ENCODE measurements around the gene ZNF436. TPM values are rescaled to one million over a fixed set of nuclear protein-coding genes. Genes with fewer than 3 reads are reported as not detected.

The ZNF436 gene
- total and polyA plus RNA-seq, 2 donors (not counting 3 experiments of a cell fraction or from before 2014, with no cell fraction given), result 6.5 to 14.0 TPM

DNA sequence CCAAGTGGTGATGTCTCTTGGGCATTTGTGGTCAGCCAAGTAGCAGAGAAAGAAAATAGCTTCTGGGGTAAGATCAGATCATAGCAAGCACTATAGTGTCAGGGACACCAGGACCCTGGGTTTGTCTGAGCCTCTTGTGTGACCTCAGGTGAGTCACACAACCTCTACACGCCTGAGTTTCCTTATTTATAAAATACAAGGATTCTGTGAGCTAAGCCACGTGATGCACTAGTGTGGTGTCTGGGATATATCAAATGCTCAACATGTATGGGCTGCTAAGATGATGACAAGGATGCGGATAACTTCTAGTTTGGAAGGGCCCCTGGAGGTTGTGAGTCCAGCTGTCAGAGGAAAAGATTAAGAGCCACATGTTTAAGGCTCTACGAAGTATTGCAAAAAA is 24.5 kb upstream of the ZNF436 start:
- no peaks in the 10 kb centered on the region for H3K9me1 ChIP-seq (replicated peaks; ENCODE audit: control insufficient read depth, extremely low read depth, insufficient read depth, low read length)
- no peak overlapping the region for H3K9ac ChIP-seq (replicated peaks; ENCODE audit: extremely low read depth, insufficient read depth, low read length)
- FAIRE-seq (peak; percentile 63), DNase-seq (ENCODE audit: low read depth, low spot score) (peak; percentile 25)
- no peaks in the 10 kb centered on the region for H3K36me3 ChIP-seq (ENCODE audit: control insufficient read depth in 2 of 2, extremely low read depth in 1 of 2, insufficient read depth in 2 of 2, low read length in 2 of 2)
- no peaks in the 10 kb centered on the region for H3K27me3 ChIP-seq (ENCODE audit: control insufficient read depth in 2 of 2, insufficient read depth in 2 of 2, low read length in 2 of 2)
- no peak overlapping the region for H3K27ac ChIP-seq (ENCODE audit: insufficient read depth, low read depth, low read length)
- TF ChIP-seq MAX (IDR thresholded peaks at IDR 0.05; ENCODE audit: insufficient read depth, insufficient read length) (no peak), GATA2 (IDR thresholded peaks at IDR 0.05; ENCODE audit: insufficient read depth, insufficient read length, low read depth, low read length) (no peak)
- dilution Hi-C loops (cut with MboI; ENCODE audit: extremely low pct_ligation_motif_present, low sequenced_read_pairs) (no loop called here), intact Hi-C loops (cut with micrococcal nuclease) (loop anchor here (1.0 kb wide), 1 partner anchor 10 kb away; no protein-coding TSS in a partner anchor)
- peaks cover 15% of the 10 kb centered on the region for H3K4me1 ChIP-seq (ENCODE audit: control insufficient read depth, extremely low read depth, insufficient read depth, low read length)
- no peaks in the 10 kb centered on the region for H3K79me2 ChIP-seq (ENCODE audit: control insufficient read depth, insufficient read depth, low read length)
- H3K4me2 ChIP-seq (ENCODE audit: insufficient read depth, low read length), result no peak overlapping the region
- ChIA-PET POLR2A (interaction anchor here (0.9 to 1.4 kb wide), 2 partner anchors 9 to 50 kb away, joined by 4 to 5 read pairs; partner anchors contain the start of gene HNRNPR), CTCF (interaction anchor here (0.8 to 2.4 kb wide), 7 partner anchors 9 to 103 kb away, joined by 3 to 30 read pairs (median 4); partner anchors contain the start of genes HNRNPR and ZNF436)
- H3K4me3 ChIP-seq (replicated peaks in 1 of 3; ENCODE audit: insufficient read depth in 1 of 3, low read depth in 1 of 3, low read length in 3 of 3), result no peak overlapping the region
- BruUV-seq (replicated peaks), result no TSS peak
- H2AFZ ChIP-seq (ENCODE audit: low read depth, low read length), result no peak overlapping the region
- H3K9me3 ChIP-seq (replicated peaks; ENCODE audit: control insufficient read depth, insufficient read depth, low read length), result no peaks in the 10 kb centered on the region
- H4K20me1 ChIP-seq (replicated peaks; ENCODE audit: control insufficient read depth, extremely low read depth, insufficient read depth, low read length), result no peaks in the 10 kb centered on the region

DNA sequence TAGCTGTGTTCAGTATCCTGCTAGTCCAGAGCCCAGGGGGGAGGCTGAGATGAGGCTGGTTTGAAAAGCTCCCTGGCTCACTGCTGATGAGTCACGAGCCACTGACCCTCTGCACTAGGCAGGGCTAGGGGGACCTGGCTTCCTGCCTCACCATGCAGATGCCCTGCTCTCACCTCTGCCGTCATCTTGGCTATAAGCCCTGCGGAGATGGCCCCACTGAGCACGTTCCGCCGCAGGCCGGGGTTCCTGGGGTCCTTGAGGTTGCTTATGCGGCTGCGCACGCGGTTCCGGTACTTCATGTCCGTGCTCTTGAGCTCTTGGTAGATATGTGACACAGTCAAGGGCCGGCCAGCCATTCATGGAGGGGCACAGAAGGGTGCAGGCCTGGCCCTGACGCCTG is 24.1 kb upstream of the ZNF436 start:
- DNase-seq (ENCODE audit: low read depth, low spot score) (peak; percentile 25), FAIRE-seq (peak; percentile 86)
- no peak overlapping the region for H3K4me3 ChIP-seq (replicated peaks in 1 of 3; ENCODE audit: insufficient read depth in 1 of 3, low read depth in 1 of 3, low read length in 3 of 3)
- no peak overlapping the region for H3K9ac ChIP-seq (replicated peaks; ENCODE audit: extremely low read depth, insufficient read depth, low read length)
- no peaks in the 10 kb centered on the region for H3K79me2 ChIP-seq (ENCODE audit: control insufficient read depth, insufficient read depth, low read length)
- H3K4me2 ChIP-seq (ENCODE audit: insufficient read depth, low read length), result no peak overlapping the region
- no peak overlapping the region for H2AFZ ChIP-seq (ENCODE audit: low read depth, low read length)
- peaks cover 15% of the 10 kb centered on the region for H3K4me1 ChIP-seq (ENCODE audit: control insufficient read depth, extremely low read depth, insufficient read depth, low read length)
- no peaks in the 10 kb centered on the region for H3K36me3 ChIP-seq (ENCODE audit: control insufficient read depth in 2 of 2, extremely low read depth in 1 of 2, insufficient read depth in 2 of 2, low read length in 2 of 2)
- TF ChIP-seq, protein P1, sequence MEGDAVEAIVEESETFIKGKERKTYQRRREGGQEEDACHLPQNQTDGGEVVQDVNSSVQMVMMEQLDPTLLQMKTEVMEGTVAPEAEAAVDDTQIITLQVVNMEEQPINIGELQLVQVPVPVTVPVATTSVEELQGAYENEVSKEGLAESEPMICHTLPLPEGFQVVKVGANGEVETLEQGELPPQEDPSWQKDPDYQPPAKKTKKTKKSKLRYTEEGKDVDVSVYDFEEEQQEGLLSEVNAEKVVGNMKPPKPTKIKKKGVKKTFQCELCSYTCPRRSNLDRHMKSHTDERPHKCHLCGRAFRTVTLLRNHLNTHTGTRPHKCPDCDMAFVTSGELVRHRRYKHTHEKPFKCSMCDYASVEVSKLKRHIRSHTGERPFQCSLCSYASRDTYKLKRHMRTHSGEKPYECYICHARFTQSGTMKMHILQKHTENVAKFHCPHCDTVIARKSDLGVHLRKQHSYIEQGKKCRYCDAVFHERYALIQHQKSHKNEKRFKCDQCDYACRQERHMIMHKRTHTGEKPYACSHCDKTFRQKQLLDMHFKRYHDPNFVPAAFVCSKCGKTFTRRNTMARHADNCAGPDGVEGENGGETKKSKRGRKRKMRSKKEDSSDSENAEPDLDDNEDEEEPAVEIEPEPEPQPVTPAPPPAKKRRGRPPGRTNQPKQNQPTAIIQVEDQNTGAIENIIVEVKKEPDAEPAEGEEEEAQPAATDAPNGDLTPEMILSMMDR (IDR thresholded peaks at IDR 0.05; ENCODE audit: extremely low read depth in 1 of 2, insufficient read depth in 1 of 2, low read depth in 1 of 2, low read length in 2 of 2), result no peak
- TF ChIP-seq POLR2A (IDR thresholded peaks at IDR 0.05; ENCODE audit: low read depth, low read length), result no peak
- no peak for TF ChIP-seq MYC (IDR thresholded peaks at IDR 0.05; ENCODE audit: low read depth, low read length)
- TF ChIP-seq JUN (IDR thresholded peaks at IDR 0.05; ENCODE audit: borderline replicate concordance, insufficient read depth, insufficient read length, low read depth), result no peak
- peak; percentile 48 for TF ChIP-seq FOS (IDR thresholded peaks at IDR 0.05; ENCODE audit: borderline replicate concordance, insufficient read depth, low read length)
- no peak for TF ChIP-seq GATA2 (IDR thresholded peaks at IDR 0.05; ENCODE audit: insufficient read depth, insufficient read length, low read depth, low read length)
- TF ChIP-seq POLR2AphosphoS5 (IDR thresholded peaks at IDR 0.05; ENCODE audit: insufficient read depth, low read depth, low read length), result no peak
- no peak for TF ChIP-seq EZH2 (IDR thresholded peaks at IDR 0.05; ENCODE audit: borderline replicate concordance, low read depth, low read length, severe bottlenecking)
- POLR2A ChIA-PET, result no interaction called here
- H3K27me3 ChIP-seq (ENCODE audit: control insufficient read depth in 2 of 2, insufficient read depth in 2 of 2, low read length in 2 of 2), result no peaks in the 10 kb centered on the region
- dilution Hi-C loops (cut with MboI; ENCODE audit: extremely low pct_ligation_motif_present, low sequenced_read_pairs) (no loop called here), intact Hi-C loops (cut with micrococcal nuclease) (loop anchor here (1.0 kb wide), 1 partner anchor 9 kb away; no protein-coding TSS in a partner anchor)
- no TSS peak for BruUV-seq (replicated peaks)
- CTCF ChIA-PET, result interaction anchor here (0.8 to 2.4 kb wide), 6 partner anchors 9 to 103 kb away, joined by 3 to 30 read pairs (median 4); partner anchors contain the start of gene ZNF436
- H4K20me1 ChIP-seq (replicated peaks; ENCODE audit: control insufficient read depth, extremely low read depth, insufficient read depth, low read length), result no peaks in the 10 kb centered on the region
- H3K9me3 ChIP-seq (replicated peaks; ENCODE audit: control insufficient read depth, insufficient read depth, low read length), result no peaks in the 10 kb centered on the region
- no peak overlapping the region for H3K27ac ChIP-seq (ENCODE audit: insufficient read depth, low read depth, low read length)
- H3K9me1 ChIP-seq (replicated peaks; ENCODE audit: control insufficient read depth, extremely low read depth, insufficient read depth, low read length), result no peaks in the 10 kb centered on the region
